Body of pancreas (tissue), 4 donors: ENCODE data around the gene PLEKHM1. TPM values are rescaled to one million over a fixed set of nuclear protein-coding genes. Genes with fewer than 3 reads are reported as not detected.
"Not testable (repeated sequence)": the region's sequence is repeated elsewhere in the genome, so short reads cannot be mapped to it uniquely, and the experiment has no call there.

Source experiments
- ATAC-seq: fragments of 150-250 bp; one replicate; pipeline ENCODE4 v1.9.1; 2016
- DNase-seq, 4 donors: peaks; one replicate each; pipeline ENCODE4 v3.0.0-alpha.2; 2019
- H3K27ac ChIP-seq, 4 donors: fragments of 200-600 bp; sonication (generic); 1 replicate in 3 of 4; 2 replicates in 1 of 4; pipeline versions ENCODE4 v1.5.1 to v1.6.1; 2016 to 2019; ENCODE audit warnings: mild to moderate bottlenecking in 1 of 4, mixed read lengths in 1 of 4, moderate library complexity in 1 of 4
- H3K27me3 ChIP-seq, 2 donors: fragments of 200-600 bp; sonication (generic); one replicate each; pipeline ENCODE4 v1.6.0; 2016; ENCODE audit warnings: mild to moderate bottlenecking in 1 of 2
- H3K36me3 ChIP-seq, 2 donors: fragments of 200-600 bp; sonication (generic); replicated peaks in 1 of 2; 2 replicates each; pipeline ENCODE4 v1.5.1; 2016; ENCODE audit warnings: low read depth in 2 of 2; ENCODE audit not compliant: insufficient read depth in 1 of 2
- H3K4me1 ChIP-seq: fragments of 200-600 bp; sonication (generic); one replicate; pipeline ENCODE4 v1.6.0; 2016
- H3K4me3 ChIP-seq, 2 donors: fragments of 200-600 bp; sonication (generic); 1 replicate in 1 of 2; 2 replicates in 1 of 2; pipeline ENCODE4 v1.5.1; 2016 to 2019
- H3K9me3 ChIP-seq, 3 donors: fragments of 200-600 bp; sonication (generic); 1 replicate in 2 of 3; 2 replicates in 1 of 3; pipeline ENCODE4 v1.5.1; 2016
- WGBS, 2 donors: methylation state at CpG; one replicate each; pipeline ENCODE4 v1.1.5; 2017; 5-methylcytosine and 5-hydroxymethylcytosine counted together
- intact Hi-C: fragments of 100-400 bp; cut with DNase I; formaldehyde crosslinking; loops from one replicate; pipeline ENCODE4 v1.15.1; 2023
- total RNA-seq, 2 donors: library from RNA; depleted of rRNA; stranded (reverse); fragments of >200 nt; gene quantifications; one replicate each; pipeline ENCODE4 v1.1.0, GENCODE V29; 2016

Gene PLEKHM1
- total RNA-seq, 2 donors from 2014 or later = 20.8 to 35.3 TPM

DNA sequence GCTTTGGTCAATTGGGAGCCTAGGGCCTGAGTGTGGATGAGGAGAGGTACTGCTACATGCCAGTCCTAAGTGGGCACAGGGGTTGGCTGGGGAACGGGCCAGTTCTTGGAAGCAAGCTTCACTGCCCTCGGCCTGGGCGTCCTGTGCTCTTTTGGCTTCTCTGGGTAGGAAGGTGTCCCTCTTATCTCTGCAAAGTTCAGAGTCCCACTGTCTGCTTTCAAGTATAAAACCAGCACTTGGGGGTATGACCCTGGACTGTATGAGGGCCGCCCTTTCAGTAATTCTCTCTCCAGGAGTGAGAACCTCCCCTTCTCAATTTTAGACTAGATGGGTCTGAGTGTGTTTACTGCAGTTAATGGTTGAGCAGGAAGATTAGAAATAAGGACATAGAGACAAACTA is 1.6 kb upstream of the PLEKHM1 start:
- DNase-seq, H3K4me3 ChIP-seq, ATAC-seq, H3K36me3 ChIP-seq, intact Hi-C loops, H3K27me3 ChIP-seq, H3K9me3 ChIP-seq, H3K27ac ChIP-seq: not testable (repeated sequence)
- 79 to 93% methylated on average over 1 to 4 of the region's 4 CpGs for WGBS, 2 donors
- H3K4me1 ChIP-seq = peaks cover 27% of the 10 kb centered on the region

GRCh38 chr17:45490198-45490597 is 323 bp downstream of the PLEKHM1 start:
- H3K4me1 ChIP-seq = peaks cover 27% of the 10 kb centered on the region
- H3K9me3 ChIP-seq, H3K27me3 ChIP-seq, intact Hi-C loops, H3K36me3 ChIP-seq: not testable (repeated sequence)
- H3K4me3 ChIP-seq = peak overlapping the region; percentile 13 to 51
- ATAC-seq (peak; percentile 23), DNase-seq (peak in 1 of 4 donors; percentile 13)
- peak overlapping the region; percentile 45 to 83 (median 78) for H3K27ac ChIP-seq
- 0 to 1% methylated on average over 14 to 20 of the region's 30 CpGs for WGBS, 2 donors

DNA sequence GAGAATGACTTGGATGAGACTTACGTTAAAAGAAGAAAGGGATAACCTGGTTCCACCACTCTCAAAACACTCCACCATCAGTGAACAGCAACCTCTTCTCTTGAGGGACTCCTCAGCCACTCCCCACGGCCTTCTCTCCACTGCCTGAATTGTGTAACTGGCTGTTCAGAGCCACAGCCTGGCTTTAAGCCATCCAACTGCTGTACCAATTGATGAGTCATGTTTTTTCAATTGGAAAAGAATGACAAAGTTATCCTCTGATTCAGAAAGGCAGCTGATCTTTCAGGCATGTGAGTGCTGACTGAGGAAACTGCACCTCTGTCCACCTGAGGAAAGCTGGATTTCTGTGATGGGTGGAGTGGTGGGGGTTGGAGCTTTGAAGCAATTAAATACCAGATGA is 2.8 kb downstream of the PLEKHM1 start:
- Histone ChIP-seq H3K27ac (peak overlapping the region in 2 of 4 donors; percentile 64 to 68), H3K4me1 (peaks cover 27% of the 10 kb centered on the region)
- H3K36me3 ChIP-seq, H3K9me3 ChIP-seq, H3K4me3 ChIP-seq, H3K27me3 ChIP-seq, intact Hi-C loops: not testable (repeated sequence)
- 47 to 52% methylated on average over 2 of the region's 2 CpGs for WGBS, 2 donors
- DNase-seq (peak; percentile 76 to 88 (median 82)), ATAC-seq (peak; percentile 61)

DNA sequence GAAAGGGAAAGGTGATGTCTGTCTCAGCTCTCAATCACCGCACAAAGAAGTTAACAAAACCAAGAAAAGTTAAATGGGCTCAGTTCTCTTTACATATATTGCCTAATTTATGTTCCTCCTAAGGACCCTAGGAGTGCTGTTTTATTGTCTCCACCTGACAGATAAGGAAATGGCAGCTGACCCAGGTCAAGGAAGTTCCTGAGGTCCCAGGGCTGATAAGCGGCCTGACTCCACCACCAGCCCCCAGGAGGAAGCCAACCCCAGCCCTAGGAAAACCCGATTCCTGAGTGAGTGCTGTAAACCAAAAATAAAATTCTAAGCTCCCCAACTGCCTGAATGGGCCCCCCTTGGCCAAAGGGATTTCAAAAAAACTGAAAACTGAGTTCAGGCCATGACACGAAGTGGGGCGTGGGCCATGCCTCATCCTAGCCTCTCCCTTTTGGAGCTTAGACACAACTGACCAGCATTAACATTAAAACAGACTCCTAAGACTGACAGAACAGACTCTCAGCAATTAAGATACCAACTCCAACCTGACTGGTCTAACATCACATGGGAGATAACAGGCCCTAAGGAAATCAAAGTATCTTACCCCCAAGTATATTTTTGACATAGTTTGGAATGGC is 6.8 kb downstream of the PLEKHM1 start:
- H3K27me3 ChIP-seq, ATAC-seq, H3K4me3 ChIP-seq, H3K36me3 ChIP-seq, H3K9me3 ChIP-seq, H3K27ac ChIP-seq, DNase-seq, intact Hi-C loops: not testable (repeated sequence)
- peaks cover 13% of the 10 kb centered on the region for H3K4me1 ChIP-seq
- 78 to 89% methylated on average over 3 to 4 of the region's 5 CpGs for WGBS, 2 donors

- H3K9me3 ChIP-seq, ATAC-seq, H3K4me3 ChIP-seq, H3K27me3 ChIP-seq, intact Hi-C loops, H3K36me3 ChIP-seq, H3K4me1 ChIP-seq, H3K27ac ChIP-seq, DNase-seq: not testable (repeated sequence)
- whole genome bisulfite sequencing, 2 donors = 71% methylated on average over 3 of the region's 3 CpGs; no CpG with 5 or more reads in 1 of the 2 donors
These were observed 7.3 kb downstream of the PLEKHM1 start for GRCh38 chr17:45483177-45483576.

GRCh38 chr17:45482317-45482716 is 8.2 kb downstream of the PLEKHM1 start:
- H3K36me3 ChIP-seq, H3K4me3 ChIP-seq, H3K27ac ChIP-seq, intact Hi-C loops, H3K9me3 ChIP-seq, DNase-seq, ATAC-seq, H3K4me1 ChIP-seq, H3K27me3 ChIP-seq: not testable (repeated sequence)
- WGBS, 2 donors = 57 to 86% methylated on average over 1 of the region's 4 CpGs

GRCh38 chr17:45475436-45475835 is 15.1 kb downstream of the PLEKHM1 start:
- 92 to 100% methylated on average over 4 to 11 of the region's 14 CpGs for WGBS, 2 donors
- intact Hi-C loops, ATAC-seq, H3K27me3 ChIP-seq, DNase-seq, H3K4me1 ChIP-seq, H3K27ac ChIP-seq, H3K36me3 ChIP-seq, H3K4me3 ChIP-seq, H3K9me3 ChIP-seq: not testable (repeated sequence)

DNA sequence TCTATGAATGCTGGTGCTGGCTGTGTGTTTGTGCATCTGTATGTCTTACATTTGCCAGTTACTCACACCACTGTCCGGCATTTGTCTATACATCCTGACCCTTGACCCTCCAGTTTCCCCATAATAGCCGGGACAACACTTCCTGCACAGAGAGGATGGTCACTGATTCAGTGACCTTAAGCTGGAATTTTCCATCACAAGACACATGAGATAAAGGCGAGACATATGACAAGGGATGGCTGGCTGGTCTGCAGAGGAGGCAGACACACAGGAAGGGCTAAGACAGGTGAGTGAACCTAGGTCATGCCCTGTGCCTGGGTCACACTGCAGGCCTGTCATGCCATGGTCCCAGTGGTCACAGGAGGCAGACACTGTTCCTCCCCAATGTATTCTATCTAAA is 18.3 kb downstream of the PLEKHM1 start:
- H3K36me3 ChIP-seq, H3K9me3 ChIP-seq, ATAC-seq, DNase-seq, H3K4me3 ChIP-seq, intact Hi-C loops, H3K27ac ChIP-seq, H3K27me3 ChIP-seq, H3K4me1 ChIP-seq: not testable (repeated sequence)
- WGBS, 2 donors = 77 to 86% methylated on average over 3 of the region's 3 CpGs

DNA sequence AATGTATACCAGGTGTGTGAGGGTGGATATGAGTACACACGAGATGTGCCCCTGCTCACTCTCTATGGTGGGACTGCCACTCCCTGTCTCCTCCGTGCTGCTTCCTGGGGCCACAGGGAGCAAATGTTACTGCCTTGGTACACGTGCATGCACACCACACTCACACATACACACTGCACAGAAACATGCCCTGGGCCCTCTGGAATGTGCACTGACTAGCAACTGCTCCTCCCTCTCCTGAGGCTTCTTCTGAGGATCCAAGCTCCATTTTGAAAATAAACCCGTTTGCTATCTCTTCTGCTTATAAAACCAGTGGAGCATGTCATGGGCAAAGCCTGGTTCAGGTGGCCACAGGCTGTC is 21.3 kb downstream of the PLEKHM1 start:
- DNase-seq, H3K9me3 ChIP-seq, H3K4me3 ChIP-seq, intact Hi-C loops, ATAC-seq, H3K4me1 ChIP-seq, H3K27me3 ChIP-seq, H3K36me3 ChIP-seq: not testable (repeated sequence)
- 57 to 85% methylated on average over 4 of the region's 4 CpGs for WGBS, 2 donors
- H3K27ac ChIP-seq = peak overlapping the region in 1 of 4 donors; percentile 17

- peak; percentile 27 for ATAC-seq
- H3K27me3 ChIP-seq, H3K4me3 ChIP-seq, intact Hi-C loops, H3K36me3 ChIP-seq, H3K4me1 ChIP-seq, H3K9me3 ChIP-seq, DNase-seq: not testable (repeated sequence)
- peak overlapping the region in 1 of 4 donors; percentile 17 for H3K27ac ChIP-seq
- 68 to 80% methylated on average over 7 to 11 of the region's 14 CpGs for WGBS, 2 donors
These were observed 22.0 kb downstream of the PLEKHM1 start for GRCh38 chr17:45468293-45469203.

- H3K4me3 ChIP-seq, H3K36me3 ChIP-seq, H3K27ac ChIP-seq, intact Hi-C loops, H3K9me3 ChIP-seq, H3K27me3 ChIP-seq, H3K4me1 ChIP-seq: not testable (repeated sequence)
- ATAC-seq (peak; percentile 58), DNase-seq (peak in 1 of 4 donors; percentile 24)
- 70 to 100% methylated on average over 4 to 7 of the region's 8 CpGs for WGBS, 2 donors
These were observed 28.8 kb downstream of the PLEKHM1 start for GRCh38 chr17:45461524-45462327.
